Measurements from ENCODE around the gene HS1BP3. TPM values are rescaled to one million over a fixed set of nuclear protein-coding genes. Genes with fewer than 3 reads are reported as not detected.
A peak's percentile ranks its signal among the peaks of the same experiment; 100 is the strongest.

The HS1BP3 gene
- total RNA-seq, 1 donor from 2014 or later, result 12.4 TPM

DNA sequence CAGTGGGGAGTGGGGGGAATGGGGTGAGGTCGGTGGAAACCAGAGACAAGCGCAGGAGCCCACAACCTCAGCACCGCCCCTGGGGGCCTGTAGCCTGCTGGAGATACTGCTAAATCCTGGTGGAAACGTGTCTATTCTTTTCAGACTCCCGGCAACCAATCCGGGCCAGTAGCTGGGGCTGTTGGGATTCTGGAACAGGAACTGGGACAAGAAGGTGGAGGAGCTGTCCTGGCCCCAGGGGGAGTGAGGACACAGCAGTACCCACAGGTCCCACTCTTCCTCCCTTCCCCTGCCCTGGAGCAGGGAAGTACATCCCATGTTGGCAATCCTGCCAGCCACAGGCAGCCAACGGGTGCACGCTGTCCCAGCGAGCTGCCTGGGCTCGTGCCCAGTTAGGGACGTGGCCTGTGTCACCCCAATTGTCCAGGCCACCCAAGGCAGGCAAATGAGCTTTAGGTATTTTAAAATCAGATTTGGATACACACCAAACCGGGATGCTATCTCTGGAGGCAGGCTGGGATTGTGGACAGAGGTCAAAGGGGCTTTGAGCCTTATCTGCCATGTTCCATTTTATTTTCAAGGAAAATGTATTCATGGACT is 51.8 kb downstream of the HS1BP3 start:
- ATAC-seq, result no peak

DNA sequence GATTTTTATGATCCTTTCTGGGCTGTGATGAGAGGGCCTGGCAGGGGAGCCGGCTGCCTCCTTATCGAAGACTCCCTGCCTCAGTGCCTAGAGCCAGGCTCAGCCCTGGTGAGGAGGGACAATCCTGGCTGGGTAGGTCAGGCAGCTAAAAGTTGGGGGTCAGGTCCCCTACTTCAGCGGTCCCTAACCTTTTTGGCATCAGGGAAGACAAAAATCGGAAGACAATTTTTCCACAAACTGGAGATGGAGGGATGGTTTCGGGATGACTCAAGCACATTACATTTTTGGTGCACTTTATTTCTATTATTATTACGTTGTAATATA is 53.1 kb downstream of the HS1BP3 start:
- ATAC-seq, result no peak

DNA sequence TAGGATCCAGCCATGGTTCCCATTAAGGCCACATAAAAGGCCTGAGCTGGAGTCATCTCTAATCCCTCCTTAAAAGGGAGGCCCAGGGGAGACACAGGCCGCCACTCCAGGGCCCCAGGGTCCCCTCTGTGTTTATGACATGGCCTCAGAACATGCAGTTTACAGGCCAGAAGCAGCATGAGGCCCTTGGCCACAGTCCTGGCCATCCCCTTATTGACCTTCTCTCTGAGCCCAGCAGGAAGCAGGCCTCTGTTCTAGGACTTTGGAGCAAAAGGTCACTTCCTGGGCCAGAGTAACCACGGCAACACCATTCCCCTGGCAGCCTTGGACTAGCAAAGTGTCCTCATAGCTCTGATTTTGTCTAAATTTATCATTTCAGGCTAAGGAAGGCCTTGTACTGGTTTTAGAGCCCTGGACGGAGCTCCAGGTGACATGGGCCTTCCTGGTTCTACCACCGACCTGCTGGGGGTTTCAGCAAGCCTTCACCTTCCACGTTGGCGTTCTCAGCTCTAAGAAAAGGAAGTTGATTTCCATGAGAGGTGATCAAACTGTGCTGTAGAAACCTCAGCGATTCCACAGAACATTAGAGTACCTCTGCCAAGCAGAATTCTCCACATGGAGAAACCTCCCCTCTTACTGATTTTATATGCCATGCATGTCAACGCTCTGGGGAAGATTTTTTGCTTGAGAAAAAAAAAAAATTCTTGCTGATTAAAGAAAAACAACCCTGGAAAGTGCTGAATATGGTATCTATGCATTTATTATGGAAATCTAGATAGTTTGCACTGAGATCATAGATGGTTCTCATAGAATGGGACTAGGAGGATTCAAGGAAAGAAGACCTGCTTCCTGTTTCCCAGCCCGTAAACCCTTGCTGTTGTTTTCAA is 53.7 kb downstream of the HS1BP3 start:
- ATAC-seq, result peak; percentile 32

DNA sequence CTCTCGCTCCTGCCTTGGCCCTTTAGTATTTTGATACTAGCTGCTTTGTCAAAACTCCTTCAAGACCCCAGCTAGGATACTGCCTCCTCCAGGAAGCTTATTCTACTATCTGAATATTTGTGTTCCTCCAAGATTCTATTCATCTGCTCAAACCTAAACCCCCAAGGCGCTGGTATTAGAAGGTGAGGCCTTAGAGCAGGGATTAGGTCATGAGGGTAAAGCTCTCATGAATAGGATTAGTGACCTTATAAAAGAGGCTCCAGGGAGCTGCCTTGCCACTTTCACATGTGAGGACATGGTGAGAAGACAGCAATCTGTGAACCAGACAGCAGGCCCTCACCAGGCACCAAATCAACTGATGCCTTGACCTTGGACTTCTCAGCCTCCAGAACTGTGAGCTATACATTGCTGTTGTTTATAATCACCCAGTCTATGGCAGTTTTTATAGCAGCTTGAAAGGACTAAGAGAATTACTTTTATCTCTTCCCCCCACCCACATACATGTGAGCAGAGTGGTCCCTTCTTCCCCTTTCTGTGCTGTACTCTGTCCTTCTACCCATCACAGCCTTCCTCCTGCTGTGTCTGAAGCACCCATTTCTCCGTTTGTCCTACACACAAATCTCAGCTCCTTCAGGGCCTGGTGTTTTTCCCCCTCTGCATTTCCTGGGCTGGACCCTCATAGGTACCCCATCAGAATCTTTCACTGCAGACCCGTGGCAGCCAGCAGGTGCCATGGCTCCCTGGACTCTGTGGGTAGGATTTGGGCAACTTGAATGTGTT is 54.5 kb downstream of the HS1BP3 start:
- ATAC-seq, result no peak

GRCh38 chr2:20595439-20596192 is 55.3 kb downstream of the HS1BP3 start:
- peak; percentile 24 for ATAC-seq

DNA sequence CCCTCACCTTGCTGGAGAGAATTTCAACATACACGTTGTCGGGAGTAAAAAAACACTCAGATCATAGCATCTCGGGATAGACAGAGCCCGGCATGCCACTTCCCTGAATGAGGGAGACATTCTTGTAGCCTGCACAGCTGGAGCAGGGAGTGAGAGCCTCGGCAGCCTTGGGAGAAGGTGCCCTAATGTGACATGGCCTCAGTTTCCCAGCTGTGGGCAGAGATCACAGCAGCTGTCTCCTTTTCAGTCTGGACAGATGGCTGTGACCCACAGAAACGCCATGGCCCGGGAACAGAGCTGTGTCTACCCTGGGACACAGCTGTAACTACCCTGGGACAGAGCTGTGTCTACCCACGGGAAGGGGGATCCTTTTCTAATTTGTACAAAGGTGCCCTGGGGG is 55.9 kb downstream of the HS1BP3 start:
- no peak for ATAC-seq

- no peak for ATAC-seq
Observed at GRCh38 chr2:20594048-20594750, 56.7 kb downstream of the HS1BP3 start.

- peak; percentile 77 for ATAC-seq
Observed at GRCh38 chr2:20593072-20594034, 57.5 kb downstream of the HS1BP3 start.

DNA sequence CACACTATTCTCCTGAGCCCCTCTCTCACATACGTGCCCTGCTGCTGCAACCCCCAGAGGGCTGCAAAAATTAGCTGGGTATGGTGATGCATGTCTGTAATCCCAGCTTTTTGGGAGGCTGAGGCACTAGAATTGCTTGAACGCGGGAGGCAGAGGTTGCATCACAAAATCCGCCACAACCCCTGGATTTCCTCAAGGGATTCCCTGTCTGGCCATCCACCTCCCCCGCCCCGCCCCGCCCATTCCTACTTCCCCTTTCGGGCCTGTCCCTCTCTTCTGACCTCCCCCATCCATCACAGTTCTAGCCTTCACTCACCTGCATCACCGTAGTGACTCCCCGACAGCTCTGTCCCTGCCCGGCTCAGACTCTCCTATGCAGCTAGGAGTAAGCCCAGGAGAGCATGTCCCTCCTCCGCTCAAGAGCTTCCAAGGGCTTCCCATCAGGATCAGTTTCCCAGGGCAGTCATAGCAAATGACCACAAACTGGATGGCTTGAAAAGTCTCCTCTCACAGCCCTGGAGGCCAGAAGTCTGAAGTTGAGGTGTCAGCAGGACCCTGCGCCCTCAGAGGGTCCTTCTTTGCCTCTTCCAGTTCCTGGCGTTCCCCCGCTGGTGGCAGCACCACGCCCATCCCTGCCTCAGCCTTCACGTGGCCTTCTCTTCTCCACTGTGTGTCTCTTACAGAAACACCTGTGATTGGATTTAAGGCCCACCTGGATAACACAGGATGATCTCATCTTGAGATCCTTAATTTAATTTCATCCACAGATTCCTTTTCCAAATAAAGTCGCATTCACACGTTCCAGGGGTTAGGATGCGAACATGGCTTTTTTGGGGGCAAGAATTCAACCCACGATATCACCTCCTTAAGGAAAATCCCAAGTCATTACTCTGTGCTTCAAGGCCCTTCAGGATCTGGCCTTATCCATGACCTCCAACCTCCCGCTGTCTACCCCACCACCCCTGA is 58.5 kb downstream of the HS1BP3 start:
- ATAC-seq, result no peak

GRCh38 chr2:20590704-20591515 is 60.0 kb downstream of the HS1BP3 start:
- ATAC-seq, result no peak

DNA sequence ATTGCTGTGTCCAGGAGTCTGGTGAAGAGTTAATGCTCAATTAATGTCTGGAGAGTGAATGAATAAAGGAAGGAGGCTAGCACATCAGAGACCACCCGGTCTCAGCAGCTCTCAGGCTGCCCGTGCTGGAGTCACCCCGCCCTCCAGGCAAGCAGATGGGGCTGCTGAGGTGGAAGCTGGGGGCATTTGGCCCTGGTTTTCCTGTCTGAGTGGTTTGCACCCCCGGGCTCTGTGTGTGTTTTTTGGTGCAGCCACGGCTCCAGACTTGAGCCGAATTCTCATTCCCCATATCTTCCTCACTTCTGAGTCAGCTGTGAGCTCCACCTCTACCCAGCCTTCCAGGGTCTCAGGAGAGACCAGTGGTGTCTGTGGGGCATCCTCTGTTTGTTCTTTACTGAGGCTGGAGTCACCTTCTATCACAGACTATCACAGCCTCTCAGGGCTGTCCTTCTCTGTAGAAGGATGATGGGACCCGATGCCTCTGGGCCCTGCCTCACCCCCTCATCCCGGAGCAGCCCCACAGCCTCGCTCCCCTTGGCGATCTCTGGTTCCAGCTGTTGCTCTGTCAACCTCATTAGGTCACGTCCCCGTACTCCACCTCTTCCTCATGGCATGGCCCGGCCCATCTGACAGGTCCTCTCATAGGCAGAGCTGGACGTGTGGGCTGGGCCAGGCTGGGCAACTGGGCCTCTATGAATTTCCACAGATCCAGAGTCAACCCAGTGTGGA is 60.8 kb downstream of the HS1BP3 start:
- ATAC-seq, result no peak

DNA sequence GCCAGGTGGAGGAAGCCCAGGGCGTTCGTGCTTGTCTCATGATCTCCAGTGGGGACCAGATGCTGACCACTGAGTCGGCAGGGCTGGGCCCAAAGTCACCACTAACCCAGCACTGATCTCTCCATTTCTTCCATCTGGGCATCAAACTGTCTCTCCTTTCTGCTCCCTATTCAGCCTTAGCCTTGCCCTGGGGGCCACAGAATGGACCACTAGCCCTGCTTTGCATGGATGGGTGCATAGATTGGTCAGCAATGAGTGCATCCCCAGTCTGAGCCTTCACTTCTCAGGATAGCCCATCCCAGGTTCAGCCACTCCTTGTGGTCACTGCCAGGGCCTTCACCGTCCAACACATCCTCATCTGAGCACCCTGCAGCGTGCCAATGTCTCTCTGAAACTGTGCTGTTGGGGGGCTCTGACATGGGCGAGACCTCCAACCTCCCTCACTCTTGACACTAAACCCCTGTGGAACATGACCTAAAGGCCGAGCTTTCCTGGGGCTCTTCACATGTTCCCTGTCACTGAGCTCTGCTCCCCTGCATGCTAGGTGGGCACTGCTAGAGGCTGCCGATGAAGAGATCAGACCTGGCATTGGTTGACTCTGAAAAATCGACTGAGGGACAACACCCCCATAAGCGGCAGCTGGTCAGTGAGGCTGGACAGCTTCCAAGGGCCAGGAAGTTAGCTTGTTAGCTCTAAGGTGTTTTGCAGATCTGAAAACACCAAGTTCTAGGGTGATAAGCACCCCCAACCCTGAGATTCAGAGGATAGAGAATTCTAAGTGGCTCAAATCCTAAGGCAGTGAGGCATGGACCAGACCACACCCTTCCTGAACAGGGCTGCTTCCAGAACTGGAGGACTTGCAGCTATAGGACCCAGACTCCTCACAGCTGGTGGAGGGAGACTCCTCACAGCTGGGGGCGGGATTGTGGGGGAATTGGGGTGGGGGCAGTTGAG is 61.7 kb downstream of the HS1BP3 start:
- no peak for ATAC-seq

- ATAC-seq, result no peak
Observed at GRCh38 chr2:20585710-20586594, 64.9 kb downstream of the HS1BP3 start.

DNA sequence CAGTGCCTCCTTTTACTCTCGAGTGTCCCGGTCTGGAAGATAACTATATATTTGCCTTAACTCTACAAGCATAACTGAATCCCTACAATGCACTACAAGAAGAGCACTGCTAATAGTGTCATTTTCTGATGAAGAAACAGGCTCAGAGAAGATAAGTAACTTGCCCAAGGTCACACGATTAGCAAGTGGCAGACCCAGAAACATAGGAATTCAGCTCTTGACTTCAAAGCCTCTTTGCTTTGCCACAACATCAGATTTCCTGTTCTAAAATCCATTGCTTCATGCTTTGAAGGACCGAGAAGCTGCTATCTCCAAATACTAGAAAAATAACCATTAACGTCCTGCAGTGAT is 65.6 kb downstream of the HS1BP3 start:
- no peak for ATAC-seq

GRCh38 chr2:20584399-20585358 is 66.2 kb downstream of the HS1BP3 start:
- ATAC-seq, result no peak
